GM19328 (cell line): ENCODE measurements around the gene EXOC3L1.

Experiments used
- ATAC-seq: cut with Tn5 transposase; IDR thresholded peaks from one replicate; pipeline ENCODE4 v1.9.1; 2021; ENCODE audit warnings: mild to moderate bottlenecking, moderate library complexity; ENCODE audit not compliant: unreplicated experiment

EXOC3L1 gene

GRCh38 chr16:67150047-67150832 is 39.7 kb downstream of the EXOC3L1 start:
- no peak for ATAC-seq

GRCh38 chr16:67149276-67150046 is 40.5 kb downstream of the EXOC3L1 start:
- no peak for ATAC-seq

- ATAC-seq: no peak
Measured at GRCh38 chr16:67148656-67149275, 41.2 kb downstream of the EXOC3L1 start.

GRCh38 chr16:67148221-67148620 is 41.7 kb downstream of the EXOC3L1 start:
- no peak for ATAC-seq

GRCh38 chr16:67147437-67148140 is 42.3 kb downstream of the EXOC3L1 start:
- no peak for ATAC-seq

- ATAC-seq: no peak
Measured at GRCh38 chr16:67146523-67147357, 43.2 kb downstream of the EXOC3L1 start.

- ATAC-seq: no peak
Measured at GRCh38 chr16:67145746-67146145, 44.2 kb downstream of the EXOC3L1 start.

GRCh38 chr16:67144943-67145342 is 45.0 kb downstream of the EXOC3L1 start:
- no peak for ATAC-seq

- ATAC-seq: no peak
Measured at GRCh38 chr16:67142342-67142741, 47.6 kb downstream of the EXOC3L1 start.

GRCh38 chr16:67141391-67141790 is 48.5 kb downstream of the EXOC3L1 start:
- ATAC-seq: no peak

GRCh38 chr16:67137605-67138004 is 52.3 kb downstream of the EXOC3L1 start:
- no peak for ATAC-seq
